ENCODE measurements around the gene SDHAF1. TPM values are rescaled to one million over a fixed set of nuclear protein-coding genes. Genes with fewer than 3 reads are reported as not detected.
"Not testable (repeated sequence)": the region's sequence is repeated elsewhere in the genome, so short reads cannot be mapped to it uniquely, and the experiment has no call there.

The SDHAF1 gene, protein sequence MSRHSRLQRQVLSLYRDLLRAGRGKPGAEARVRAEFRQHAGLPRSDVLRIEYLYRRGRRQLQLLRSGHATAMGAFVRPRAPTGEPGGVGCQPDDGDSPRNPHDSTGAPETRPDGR
- 16.8 and 17.4 TPM in 2 replicates for total RNA-seq

DNA sequence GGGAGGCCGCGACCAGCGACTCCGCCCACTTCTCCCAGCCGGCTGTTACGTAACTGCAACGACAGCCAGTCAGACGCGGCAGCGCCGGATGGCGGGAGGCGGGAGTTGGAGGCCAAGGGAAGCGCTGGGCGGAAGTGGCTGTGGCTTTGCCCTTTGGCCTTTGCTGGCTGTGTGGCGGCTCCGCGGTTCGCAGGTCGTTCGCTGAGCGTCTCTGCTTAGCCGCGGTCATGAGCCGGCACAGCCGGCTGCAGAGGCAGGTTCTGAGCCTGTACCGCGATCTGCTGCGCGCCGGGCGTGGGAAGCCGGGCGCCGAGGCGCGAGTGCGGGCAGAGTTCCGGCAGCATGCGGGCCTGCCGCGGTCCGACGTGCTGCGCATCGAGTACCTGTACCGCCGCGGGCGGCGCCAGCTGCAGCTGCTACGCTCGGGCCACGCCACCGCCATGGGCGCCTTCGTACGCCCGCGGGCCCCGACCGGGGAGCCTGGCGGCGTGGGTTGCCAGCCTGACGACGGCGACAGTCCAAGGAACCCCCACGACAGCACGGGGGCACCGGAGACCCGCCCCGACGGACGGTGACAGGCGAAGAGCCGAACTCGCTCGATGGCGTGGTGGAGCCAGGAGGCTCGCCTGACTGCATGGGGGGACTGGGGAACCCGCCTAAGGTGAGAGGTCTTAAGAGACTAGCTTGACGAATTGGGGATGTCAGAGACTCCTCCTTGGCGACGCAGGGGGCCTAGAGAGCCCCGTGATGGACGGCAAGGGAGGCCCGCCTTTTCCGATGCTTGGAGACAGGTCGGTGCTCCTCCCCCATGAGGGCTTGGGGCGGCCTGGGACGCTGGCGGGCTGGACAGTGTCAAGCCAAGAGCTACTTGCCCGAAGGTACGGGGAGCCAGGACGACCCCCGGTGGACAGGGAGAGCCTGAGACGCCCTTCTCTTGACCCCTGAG, at the start of gene SDHAF1:
Gene SDHAF1 (plus strand): TSS at position 141 of the 946 bp plus-strand sequence. CDS start 87 bp downstream, at position 228.
- intact Hi-C loops (cut with micrococcal nuclease), result loop anchor here (1.0 to 10.0 kb wide), 9 partner anchors 19 to 451 kb away; partner anchors contain the start of genes ALKBH6, PROSER3, TBCB and THAP8

DNA sequence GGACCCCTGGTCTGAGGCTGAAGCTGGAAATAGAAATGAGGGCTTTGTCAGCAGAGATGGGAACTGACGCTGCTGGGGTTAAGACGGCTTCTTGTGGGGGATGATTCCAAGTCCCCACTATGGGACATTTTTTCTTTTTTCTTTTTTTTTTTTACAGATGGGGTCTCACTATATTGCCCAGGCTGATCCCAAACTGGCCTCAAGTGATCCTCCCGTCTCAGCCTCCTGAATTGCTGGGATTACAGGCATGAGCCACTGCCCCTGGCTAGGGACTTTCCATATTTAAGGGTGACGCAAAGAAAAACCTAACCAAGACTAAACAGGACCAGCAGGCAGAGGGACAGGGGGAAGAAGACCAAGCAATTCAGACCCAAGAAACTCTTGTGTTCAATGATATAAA, 48.8 kb upstream of the SDHAF1 start:
- intact Hi-C loops (cut with micrococcal nuclease), result no loop called here

DNA sequence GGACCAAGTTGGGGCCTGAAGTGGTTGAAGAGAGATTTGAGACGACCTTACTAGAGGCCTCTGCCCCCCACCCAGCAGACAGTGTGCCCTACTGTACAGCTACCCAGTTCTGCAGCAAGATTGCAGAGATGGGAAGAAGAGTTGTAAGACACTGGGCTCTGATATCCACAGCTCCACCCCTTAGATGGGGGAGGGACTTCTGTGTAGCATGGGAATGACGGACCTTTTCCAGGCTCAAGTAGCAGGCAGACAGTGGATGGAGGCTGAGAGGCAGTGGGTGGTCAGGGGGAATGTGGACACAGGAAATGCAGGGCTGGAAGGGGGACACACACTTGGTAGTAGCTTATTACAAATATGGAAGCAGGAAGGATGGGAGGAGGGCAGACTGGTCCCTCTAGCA, 45.9 kb upstream of the SDHAF1 start:
- intact Hi-C loops (cut with micrococcal nuclease), result no loop called here

DNA sequence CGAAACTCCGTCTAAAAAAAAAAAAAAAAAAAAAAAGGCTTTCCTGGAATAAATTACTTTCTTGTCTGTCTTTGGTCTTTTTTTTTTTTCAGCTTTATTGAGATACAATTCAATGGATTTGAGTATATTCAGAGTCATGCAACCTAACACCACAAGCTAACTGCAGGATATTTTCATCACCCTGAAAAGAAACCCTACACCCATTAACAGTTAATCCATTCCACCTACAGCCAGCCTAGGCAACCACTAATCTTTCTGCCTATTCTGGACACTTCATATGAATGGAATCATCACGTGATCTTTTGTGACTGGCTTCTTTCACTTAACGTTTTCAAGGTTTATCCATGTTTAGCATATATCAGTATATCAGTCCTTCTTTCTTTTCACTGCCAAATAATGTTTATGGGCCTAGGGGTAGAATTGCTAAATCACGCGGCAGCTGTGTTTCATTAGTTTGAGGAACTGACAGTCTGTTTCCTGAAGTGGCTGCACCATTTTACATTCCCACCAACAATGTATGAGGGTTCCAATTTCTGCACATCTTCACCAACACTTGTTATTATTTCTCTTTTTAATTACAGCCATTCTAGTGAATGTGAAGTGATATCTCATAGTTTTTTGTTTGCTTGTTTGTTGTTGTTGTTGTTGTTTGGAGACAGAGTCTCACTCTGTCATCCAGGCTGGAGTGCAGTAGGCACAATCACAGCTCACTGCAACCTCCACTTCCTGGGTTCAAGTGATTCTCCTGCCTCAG, 38.9 kb upstream of the SDHAF1 start:
- intact Hi-C loops (cut with micrococcal nuclease), result no loop called here

DNA sequence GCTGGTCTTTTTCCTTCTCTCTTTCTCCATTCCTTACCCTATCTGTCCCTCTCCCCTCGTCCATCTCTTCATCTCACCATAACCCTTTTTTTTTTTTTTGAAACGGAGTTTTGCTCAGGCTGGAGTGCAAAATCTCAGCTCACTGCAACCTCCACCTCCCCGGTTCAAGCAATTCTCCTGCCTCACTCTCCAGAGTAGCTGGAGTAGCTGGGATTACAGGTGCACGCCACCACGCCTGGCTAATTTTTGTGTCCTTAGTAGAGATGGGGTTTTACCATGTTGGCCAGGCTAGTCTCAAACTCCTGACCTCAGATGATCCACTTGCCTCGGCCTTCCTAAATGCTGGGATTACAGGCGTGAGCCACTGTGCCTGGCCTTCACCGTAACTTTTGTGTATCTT, 37.6 kb upstream of the SDHAF1 start:
- intact Hi-C loops (cut with micrococcal nuclease), result not testable (repeated sequence)

DNA sequence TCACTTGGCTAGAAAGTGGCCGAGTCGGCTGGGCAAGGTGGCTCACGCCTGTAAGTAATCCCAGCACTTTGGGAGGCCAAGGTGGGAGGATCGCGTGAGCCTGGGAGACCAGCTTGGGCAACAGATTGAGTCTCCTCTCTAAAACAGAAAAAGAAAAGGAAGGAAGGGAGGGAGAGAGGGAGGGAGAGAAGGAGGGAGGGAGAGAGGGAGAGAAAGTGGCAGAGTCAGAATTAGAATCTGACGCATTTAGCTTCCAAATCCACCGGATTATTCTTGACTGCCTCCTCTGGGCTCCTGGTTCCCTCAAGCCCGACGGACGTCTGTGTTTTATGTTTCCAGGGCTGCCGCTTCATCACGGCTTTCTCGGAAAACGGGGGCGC, 36.3 kb upstream of the SDHAF1 start:
- intact Hi-C loops (cut with micrococcal nuclease), result loop anchor here (1.0 kb wide), 3 partner anchors 37 to 96 kb away; partner anchors contain the start of genes ALKBH6, SDHAF1, THAP8 and WDR62

DNA sequence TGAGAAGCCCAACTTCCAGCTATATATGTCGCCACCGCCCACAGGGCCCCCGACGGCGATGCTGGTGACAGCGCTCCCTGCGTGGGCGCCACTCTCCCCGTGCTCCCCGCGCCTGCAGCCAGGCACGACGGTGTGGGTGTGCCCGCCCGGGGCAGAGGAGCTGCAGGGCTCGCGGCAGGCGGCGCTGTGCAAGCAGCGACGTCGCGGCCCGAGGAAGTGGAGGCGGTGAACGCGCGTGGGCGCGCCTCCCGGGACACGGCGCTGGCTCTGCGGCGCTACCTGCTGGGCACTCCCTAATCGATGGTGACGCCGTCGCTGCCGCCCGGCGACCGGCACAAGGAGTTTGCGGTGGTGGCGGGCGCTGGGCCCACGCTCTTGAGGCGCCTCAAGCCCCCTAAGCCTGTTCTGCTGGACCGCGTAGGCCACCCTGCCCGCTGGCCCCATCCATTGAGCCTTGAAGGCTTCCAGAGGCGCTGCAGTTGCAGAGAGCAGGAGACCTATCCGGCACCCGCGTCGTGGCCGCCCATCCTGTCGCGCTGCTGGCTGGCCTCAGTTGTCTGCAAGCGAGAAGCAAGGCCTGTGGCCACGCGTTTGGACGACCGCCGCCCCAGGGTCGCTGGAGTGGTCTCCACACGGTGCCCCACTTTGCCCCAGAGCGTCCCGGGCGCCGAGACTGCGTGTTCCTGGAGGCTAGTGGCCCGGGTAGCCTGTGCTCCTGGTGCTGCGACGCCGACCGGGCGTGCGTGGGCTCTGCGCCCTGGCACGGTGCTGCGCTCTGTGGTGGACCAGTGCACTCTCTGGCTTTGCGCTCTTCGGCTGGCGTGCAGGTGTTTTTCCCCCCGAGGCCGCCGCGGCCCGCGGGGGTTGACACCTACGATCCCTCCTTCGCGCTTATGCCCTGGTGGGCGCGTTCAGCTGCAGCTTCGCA, 35.7 kb upstream of the SDHAF1 start:
- intact Hi-C loops (cut with micrococcal nuclease), result loop anchor here (1.0 kb wide), 3 partner anchors 36 to 95 kb away; partner anchors contain the start of genes ALKBH6, SDHAF1, THAP8 and WDR62

DNA sequence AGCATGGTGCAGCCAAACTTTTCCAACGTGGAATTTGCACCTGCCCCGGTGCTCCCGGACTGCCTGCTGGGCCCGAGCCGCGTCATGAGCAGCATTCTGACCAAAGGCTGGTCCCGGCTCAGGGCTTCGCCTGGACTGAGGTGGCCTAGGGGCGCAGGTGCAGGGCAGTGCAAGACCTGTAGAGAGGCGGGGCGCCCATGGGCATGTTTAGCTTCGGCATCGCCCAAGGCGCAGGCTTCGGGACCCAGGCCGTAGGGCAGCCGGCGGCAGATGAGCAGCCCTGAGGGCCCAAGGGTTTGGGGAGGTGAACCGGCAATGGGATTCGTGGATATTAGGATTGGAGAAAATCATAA, 35.0 kb upstream of the SDHAF1 start:
- intact Hi-C loops (cut with micrococcal nuclease), result loop anchor here (1.0 kb wide), 3 partner anchors 35 to 94 kb away; partner anchors contain the start of genes ALKBH6, SDHAF1, THAP8 and WDR62

DNA sequence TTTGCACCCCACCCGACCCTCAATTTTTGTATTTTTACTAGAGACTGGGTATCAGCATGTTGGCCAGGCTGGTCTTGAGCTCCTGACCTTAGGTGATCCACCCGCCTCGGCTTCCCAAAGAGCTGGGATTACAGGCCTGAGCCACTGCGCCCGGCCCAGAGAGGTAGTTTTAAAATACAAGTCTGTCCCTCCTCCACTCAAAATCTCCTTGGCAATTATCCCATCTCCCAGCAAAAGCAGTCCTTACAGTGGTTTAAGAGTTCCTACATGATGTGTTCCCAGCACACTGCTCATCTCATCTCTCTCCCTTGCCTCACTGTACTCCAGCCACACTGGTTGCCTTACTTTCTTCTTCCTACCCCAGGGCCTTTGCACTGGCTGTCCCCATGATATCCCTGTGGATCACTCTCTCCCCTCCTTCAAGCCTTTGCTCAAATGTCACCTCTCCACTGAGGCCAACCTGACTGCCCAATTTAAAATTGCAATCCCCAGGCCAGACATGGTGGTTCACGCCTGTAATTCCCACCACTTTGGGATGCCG, 34.5 kb upstream of the SDHAF1 start:
- intact Hi-C loops (cut with micrococcal nuclease), result no loop called here

DNA sequence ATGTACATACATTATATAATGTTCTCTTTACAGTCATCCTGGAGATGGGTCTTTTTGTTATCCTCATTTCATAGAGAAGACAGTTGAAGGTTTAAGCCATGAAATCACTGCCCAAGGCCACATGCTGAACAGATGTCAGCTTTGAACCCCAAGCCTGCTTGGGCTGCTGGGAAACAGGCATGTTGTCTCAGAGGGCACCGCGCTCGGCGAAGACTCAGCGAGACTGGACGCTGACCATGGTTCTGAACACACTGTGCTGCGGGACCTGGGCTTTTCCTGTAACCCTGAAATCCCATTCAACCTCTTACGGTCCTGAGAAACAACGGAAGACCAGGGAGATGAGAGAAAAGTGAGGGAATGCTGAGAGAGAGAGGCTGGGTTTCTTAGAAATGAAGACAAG, 31.5 kb upstream of the SDHAF1 start:
- intact Hi-C loops (cut with micrococcal nuclease), result no loop called here

DNA sequence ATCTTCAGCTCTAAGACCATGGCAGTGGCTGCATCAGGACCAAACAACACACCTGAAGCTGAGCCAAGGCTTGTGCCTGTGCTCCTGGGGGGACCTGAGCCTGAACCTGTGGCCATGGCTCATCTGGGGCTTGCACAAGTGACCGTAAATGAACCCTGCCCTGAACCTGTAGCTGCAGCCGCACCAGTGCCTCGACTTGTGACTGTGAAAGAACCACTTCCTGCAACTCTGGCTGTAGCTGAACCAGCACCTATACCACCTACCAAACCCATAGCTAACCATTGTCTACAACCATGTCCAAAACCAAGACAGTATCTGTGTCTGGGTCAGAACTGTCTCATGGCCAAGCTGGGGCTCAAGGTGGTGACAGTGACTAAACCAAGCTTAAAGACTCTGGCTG, 28.2 kb upstream of the SDHAF1 start:
- intact Hi-C loops (cut with micrococcal nuclease), result no loop called here

DNA sequence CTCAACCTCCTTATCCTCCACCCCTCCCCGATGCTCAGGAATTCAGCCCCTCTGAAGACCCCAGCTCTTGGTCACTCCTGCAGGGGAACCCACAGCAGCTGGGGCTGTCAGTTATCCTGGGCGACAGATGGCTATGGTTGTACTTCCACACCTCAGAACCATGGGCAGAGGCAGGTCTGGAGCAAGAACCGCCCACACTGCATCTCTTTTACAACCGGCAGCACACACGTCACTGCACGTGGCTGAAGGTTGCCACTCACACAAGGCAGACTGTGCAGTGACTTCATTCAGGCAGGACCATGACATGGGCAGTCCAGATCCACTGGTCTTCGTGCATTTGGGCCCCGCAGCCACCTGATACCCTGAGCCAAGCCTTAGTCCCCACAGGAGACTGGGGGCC, 21.5 kb upstream of the SDHAF1 start:
- intact Hi-C loops (cut with micrococcal nuclease), result no loop called here

DNA sequence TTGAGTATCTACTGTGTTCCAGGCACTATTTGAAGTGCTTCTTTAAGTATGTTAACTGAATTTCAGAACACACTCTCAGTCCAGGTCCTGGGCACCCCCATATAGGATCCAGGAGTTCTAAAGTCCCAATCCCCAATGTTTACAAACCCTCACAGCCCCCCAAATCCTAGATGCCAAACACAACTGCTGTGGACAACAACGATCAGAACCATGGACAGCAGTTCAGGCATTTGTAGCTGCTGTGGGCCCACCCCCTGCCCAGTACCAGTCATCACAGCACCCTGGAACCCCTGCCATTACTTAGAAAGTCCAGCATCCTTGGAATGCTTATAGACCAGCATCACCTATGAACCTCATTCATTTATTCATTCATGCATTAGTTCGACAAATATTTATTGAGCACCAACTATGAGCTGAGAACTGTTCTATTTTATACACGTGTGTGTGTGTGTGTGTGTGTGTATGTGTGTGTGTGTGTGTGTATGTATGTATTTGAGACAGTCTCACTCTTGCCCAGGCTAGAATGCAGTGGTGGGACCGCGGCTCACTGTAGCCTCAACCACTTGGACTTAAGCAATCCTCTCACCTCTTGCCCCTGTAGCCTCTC, 19.3 kb upstream of the SDHAF1 start:
- intact Hi-C loops (cut with micrococcal nuclease), result no loop called here

DNA sequence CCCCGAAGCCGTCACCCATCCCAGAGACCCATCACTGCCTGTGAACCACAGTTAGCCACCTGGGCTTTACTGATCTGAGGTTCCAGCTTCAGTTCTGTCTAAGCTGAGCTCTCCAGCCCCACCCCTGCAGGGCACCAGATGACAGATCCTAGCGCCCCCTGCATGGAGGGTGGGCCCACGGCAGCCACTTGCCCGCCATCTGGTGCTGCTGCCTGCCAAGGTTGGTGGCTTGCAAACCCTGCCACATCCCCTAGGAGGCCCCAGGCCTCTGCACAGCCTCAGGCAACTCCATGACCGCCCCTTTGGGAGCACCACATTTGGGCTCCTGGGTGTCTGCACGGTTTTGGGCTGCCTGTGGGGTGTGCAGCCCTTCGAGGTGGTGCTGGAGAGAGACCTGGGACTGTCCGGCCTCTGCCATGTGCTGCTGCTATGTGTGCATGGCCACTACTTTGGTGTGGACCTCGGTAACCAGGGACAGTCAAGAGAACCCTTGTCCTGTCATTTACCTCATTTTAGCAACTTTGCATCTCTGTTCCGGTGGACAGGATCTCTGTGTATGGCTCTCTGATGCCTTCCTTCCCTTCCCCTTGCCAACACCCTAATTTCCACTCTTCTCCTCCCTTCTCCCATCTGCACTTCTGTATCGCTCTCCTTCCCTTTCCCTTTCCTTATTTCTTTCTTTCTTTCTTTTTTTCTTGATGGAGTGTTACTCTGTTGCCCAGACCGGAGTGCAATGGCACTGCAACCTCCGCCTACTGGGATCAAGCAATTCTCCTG, 17.4 kb upstream of the SDHAF1 start:
- intact Hi-C loops (cut with micrococcal nuclease), result no loop called here

DNA sequence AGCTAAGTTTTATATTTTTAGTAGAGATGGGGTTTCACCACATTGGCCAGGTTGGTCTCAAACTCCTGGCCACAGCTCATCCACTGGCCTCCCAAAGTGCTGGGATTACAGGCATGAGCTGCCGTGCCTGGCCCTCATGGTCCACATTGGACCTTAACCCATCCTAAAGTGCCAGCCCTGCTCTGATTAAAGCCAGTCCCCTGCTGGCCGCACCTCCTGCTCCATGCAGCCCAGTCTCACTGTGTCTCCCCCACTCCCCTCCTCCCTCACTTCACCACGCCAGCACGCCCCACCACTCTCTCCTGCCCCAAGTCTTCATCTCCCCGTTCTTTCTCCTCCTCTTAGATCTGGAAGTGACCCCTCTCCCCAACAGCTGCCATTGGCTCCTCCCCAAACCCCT, 16.7 kb upstream of the SDHAF1 start:
- intact Hi-C loops (cut with micrococcal nuclease), result no loop called here

DNA sequence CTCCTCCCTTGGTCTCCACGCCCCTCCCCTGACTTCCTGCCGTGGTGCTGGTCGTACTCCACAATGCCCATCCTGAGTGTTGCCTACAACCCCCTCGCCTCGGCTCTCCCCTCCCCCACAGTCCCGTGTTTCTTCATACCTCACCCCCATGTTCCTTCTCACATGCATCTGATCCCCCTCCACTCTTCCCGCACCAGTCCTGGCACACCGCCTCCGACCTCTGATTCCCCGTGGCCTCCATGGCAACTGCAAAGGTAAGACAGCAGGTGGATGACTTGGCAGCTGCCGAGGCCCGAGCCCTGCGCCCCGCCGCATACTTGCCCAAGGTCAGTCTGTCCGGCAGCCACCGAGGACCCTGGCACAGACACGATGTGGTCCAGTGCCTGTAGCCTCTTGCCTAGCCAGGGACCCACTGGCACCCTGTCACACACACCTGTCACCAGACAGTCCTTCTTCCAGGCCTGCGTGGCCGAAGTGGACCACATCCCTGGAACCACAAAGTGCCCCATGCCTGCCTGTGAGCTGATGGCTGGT, 16.1 kb upstream of the SDHAF1 start:
- intact Hi-C loops (cut with micrococcal nuclease), result no loop called here

DNA sequence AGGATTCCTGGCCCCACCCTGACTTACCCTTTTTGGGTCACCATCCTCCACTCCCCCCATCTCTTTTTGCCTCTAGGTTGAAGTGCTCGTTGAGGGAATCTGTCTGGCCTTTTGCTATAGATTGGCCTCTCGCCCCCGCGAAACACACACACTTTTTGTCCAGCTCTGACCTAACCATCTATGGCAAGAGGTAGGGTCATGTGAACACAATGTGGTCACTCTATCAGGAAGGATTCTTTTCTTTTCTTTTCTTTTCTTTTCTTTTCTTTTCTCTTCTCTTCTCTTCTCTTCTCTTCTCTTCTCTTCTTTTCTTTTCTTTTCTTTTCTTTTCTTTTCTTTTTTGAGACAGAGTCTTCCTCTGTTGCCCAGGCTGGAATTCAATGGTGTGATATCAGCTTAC, 14.0 kb upstream of the SDHAF1 start:
- intact Hi-C loops (cut with micrococcal nuclease), result not testable (repeated sequence)

DNA sequence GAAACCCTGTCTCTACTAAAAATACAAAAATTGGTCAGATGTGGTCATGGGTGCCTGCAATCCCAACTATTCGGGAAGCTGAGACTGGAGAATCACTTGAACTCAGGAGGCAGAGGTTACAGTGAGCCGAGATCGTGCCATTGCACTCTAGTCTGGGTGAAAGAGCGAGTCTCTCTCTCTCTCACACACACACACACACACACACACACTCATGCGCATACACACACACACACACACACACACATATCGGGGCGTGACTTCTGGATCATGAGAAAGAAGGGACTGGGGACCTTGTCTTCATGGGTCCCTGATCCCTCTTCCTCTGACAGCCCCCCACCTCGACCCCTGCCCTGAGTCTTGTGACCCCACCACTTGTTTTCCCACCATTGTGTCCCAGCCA, 11.8 kb upstream of the SDHAF1 start:
- intact Hi-C loops (cut with micrococcal nuclease), result no loop called here

DNA sequence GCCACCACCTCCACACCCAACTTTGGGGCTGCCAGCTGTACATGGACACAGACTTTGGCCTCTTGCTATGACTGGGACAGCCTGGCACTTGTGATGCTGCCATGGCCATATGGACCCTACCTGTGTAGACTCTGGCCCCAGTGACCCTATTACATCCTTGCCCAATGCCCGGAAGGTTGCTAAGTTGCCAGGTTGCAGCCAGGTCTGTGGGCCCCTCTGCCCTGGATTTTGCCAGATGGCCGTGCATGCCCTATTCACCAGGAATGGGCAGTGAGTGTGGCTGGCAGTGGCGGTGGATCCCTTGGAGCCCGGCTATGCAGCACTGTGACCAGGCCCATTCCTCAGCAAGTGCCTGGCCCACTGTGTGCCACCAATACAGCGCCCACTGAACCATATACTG, 8.9 kb upstream of the SDHAF1 start:
- intact Hi-C loops (cut with micrococcal nuclease), result no loop called here

Measured in T-helper 1 cell treated with Interleukin-12 subunit alpha and Interleukin-12 subunit beta and Interleukin-4 antibody, amounts not matched to agents 30 ng/mL and 1 ng/mL, for 36 hours (primary cell).